Tracheal epithelial cell (primary cell): ENCODE measurements around the gene EHD3. TPM values are rescaled to one million over a fixed set of nuclear protein-coding genes. Genes with fewer than 3 reads are reported as not detected.

Experiments used
- total RNA-seq: library from RNA; depleted of rRNA; stranded (reverse); fragments of >200 nt; gene quantifications from 2 replicates; pipeline ENCODE4 v1.2.1, GENCODE V29; 2014

The EHD3 gene
- 2.7 and 3.6 TPM in 2 replicates for total RNA-seq

DNA sequence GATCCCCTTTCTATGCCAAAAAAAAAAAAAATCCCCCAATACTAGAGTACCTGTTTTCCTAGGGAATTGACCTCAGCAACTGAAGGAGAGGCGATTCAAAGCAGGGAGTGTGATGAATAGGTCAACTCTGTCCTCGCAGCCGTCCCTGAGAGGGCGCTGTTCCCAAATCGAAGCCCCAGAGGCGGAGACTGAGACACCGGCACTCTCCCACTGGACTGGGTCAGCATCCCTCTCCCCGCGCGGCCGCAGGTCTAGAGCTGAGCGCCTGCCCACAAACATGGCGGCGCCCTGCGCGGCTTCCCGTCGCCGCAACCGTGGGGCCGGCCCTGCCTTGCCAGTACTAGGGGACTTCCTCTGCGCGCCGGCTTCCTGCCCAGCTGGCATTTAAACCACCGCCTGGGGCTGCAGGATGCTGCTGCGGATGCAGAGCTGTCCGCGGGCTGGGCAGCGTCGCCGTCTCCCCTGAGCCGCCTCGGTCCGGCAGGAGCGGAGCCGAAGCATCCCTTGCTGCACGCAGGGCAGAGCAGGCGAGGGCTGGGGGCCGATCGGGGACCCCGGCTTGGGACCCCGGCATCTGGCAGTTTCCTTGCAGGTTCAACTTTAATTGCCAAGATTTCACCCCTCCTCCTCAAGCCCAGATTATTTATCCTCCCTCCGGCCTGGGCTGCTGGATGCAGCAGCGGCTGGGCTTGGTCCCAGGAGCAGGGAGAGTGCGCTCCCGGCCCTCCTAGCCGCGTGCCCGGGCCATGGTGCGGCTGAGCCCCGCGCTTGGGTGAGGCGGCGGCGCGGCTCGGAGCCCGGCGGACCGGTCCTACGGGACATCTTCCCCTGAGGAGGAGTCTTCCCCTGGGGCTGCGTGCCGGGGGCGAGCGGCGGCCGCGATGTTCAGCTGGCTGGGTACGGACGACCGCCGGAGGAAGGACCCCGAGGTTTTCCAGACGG is at the start of gene EHD3:
Gene EHD3, plus strand, starts transcription at position 412 of the 942 bp plus-strand sequence. Its CDS starts 470 bp downstream, at position 882.

DNA sequence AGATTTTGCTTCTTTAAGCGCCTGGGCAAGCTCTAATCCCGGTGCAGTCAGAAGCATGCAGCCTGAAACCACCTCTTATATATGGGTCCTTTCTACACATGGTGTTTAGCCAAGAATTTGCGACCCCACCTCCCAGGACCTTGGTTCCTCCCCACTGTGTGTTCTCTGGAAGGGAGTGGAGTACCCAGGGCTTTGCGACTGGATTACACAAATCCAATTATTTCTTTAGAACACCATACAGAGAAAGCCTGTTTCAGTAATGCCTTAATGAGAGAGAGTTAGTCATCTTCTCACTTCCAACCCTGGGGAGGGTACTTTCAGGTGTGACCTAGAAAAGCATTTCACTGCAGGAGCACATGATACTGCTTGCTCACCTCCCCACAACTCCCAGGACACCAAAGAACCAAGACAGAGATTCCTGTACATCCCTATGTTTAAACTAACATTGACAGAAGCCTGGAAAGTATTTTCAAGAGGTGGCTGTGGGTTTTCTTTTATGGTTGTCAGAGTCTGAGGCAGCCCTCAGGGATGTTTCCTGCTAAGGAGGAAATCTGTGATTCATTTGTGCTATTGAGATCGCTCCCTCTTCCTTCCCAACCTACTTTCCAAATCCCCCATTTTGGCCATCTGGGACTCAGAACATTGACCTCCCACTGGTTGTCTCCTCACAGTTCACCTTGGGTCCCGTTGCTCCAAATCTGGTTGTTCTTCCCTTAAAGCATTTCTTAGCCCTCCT is 16.3 kb upstream of the EHD3 start, which contains the start of gene CAPN14:
Gene CAPN14, minus strand, starts transcription at position 51 of the 736 bp plus-strand sequence. CDS start 12,068 bp downstream, outside the sequence.

Other genes with a start within 250 kb of the EHD3 start
- 12.8 and 28.2 TPM in 2 replicates for gene GALNT14, start 95.7 kb upstream of the EHD3 start, total RNA-seq
- gene CAPN14, start 16.6 kb upstream of the EHD3 start, total RNA-seq, result 2.2 and 6.8 TPM in 2 replicates
- 3.2 and 11.3 TPM in 2 replicates for gene XDH, start 180.6 kb downstream of the EHD3 start, total RNA-seq